ENCODE data around the gene IFITM2.

DNA sequence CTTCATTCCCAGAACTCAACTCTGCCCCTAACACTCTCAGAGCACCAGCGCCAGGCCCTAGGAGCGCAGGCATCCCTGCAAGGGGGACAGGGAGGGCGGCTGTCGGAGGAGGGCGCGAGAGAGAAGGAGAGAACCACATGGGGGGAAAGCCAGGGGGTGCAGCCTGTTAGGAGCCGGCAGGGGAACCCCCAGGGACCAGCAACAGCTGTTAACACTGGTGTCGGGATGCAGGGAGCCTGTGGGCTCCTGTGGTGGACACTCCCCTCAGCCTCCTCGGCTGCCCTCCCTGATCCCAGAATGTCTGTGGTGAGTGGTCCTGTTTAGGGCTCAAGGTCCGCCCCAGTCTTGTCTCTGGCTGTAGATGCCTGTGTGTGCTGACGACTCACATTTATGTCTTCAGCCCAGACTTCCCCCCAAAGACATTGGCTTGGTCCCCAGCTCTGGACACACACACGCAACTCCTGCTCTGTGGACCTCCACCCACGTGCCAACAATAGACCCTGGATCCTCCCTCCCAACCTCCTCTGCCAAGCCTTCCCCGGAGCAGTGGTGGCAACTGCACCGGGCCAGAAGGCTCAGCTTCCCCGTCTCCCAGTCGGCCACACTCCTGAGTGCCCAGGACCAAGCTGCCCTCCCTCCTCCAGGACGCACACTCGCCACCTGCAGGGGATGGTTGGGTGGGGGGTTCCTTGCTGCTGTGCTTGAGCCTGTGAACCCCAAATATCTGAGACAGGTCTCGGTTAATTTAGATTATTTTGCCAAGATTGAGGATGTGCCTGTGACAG, 7.5 kb upstream of the IFITM2 start:
- TF ChIP-seq, protein P1, sequence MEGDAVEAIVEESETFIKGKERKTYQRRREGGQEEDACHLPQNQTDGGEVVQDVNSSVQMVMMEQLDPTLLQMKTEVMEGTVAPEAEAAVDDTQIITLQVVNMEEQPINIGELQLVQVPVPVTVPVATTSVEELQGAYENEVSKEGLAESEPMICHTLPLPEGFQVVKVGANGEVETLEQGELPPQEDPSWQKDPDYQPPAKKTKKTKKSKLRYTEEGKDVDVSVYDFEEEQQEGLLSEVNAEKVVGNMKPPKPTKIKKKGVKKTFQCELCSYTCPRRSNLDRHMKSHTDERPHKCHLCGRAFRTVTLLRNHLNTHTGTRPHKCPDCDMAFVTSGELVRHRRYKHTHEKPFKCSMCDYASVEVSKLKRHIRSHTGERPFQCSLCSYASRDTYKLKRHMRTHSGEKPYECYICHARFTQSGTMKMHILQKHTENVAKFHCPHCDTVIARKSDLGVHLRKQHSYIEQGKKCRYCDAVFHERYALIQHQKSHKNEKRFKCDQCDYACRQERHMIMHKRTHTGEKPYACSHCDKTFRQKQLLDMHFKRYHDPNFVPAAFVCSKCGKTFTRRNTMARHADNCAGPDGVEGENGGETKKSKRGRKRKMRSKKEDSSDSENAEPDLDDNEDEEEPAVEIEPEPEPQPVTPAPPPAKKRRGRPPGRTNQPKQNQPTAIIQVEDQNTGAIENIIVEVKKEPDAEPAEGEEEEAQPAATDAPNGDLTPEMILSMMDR (IDR thresholded peaks at IDR 0.05): no peak
- TF ChIP-seq POLR2A (IDR thresholded peaks at IDR 0.05): no peak

All from thyroid gland (tissue), 4 donors.